GM19351 (cell line): ENCODE results near the gene ZNF423.

Source experiments
- ATAC-seq: cut with Tn5 transposase; IDR thresholded peaks from one replicate; pipeline ENCODE4 v1.9.1; 2021; ENCODE audit warnings: mild to moderate bottlenecking, moderate library complexity; ENCODE audit not compliant: unreplicated experiment

Gene ZNF423

GRCh38 chr16:49502136-49502881 is 353.6 kb downstream of the ZNF423 start:
- no peak for ATAC-seq

- ATAC-seq, result no peak
These were observed 355.9 kb downstream of the ZNF423 start for GRCh38 chr16:49499869-49500610.

- ATAC-seq, result no peak
These were observed 356.5 kb downstream of the ZNF423 start for GRCh38 chr16:49499414-49499785.

GRCh38 chr16:49498666-49499413 is 357.1 kb downstream of the ZNF423 start:
- ATAC-seq, result no peak

DNA sequence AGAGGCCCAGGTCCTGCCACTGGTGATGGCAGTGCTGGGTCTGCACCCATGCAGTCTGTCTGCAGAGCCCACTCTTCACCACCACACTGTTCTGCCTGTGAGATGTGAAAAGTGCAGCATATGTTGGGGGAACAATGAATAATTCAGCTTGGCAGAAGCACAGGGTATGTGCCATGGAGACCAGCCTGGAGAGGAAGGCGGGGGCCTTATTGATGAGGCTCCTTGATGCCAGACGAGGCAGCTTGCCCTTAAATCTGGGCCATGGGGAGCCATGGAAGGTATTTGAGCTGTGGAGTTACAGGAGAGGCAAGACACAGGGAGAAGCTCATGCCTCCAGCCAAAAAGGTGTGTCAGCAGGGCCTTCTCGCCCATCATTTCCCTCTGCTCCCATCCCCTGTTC is 357.6 kb downstream of the ZNF423 start:
- ATAC-seq, result no peak

- no peak for ATAC-seq
These were observed 358.4 kb downstream of the ZNF423 start for GRCh38 chr16:49497466-49497865.

DNA sequence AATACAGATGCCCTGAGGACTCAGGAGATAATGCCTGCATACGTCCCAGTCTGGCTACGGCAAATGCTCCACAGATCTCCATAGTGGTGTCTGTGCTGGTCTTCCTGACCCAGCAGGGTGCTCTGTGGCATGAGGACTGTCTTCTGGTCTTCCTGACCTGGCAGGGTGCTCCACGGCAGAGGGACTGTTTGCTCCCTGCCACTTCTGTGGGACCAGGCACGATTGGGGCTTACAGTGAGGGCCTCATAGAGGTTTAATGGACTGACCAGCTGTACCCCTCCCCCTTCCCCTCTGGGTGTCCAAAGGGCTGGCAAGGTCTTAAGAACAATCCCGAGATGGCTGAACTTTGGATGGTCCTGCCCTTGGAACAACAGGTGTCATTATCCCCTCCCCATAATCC is 359.3 kb downstream of the ZNF423 start:
- ATAC-seq, result no peak

GRCh38 chr16:49495596-49496355 is 360.1 kb downstream of the ZNF423 start:
- ATAC-seq, result no peak

DNA sequence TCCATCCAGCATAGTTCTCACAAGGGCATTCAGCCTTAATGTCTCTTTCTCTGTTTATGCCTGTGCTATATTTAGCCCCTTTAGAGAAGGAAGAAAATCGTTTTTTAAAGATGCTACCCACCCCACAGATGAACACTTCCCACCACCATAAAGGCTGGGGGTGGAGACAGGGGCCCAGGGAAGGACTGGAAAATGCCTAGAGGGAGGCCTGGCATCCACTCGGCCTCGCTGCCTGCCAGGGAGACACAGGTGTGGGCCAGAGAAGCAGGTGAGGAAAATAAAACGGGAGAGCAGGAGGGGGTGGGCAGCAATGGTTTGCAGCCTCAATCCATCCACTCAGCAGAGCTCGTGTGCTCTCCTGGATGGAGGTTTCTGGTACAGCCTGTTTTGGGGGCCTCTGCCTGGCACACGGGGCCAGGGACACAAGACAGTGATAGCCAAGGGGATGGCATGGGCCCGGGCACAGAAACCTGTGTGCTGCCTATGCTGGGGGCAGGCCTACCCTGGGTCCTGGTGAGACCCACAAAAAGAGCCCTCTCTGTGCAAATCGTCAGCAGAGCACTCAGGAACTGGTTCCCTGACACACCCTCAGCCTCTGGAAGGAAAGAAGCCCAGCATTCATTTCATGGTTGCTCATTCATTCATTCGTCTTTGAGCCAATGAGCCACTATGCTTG is 360.9 kb downstream of the ZNF423 start:
- no peak for ATAC-seq

- ATAC-seq, result no peak
These were observed 361.4 kb downstream of the ZNF423 start for GRCh38 chr16:49494474-49494873.

GRCh38 chr16:49493836-49494235 is 362.1 kb downstream of the ZNF423 start:
- no peak for ATAC-seq

- ATAC-seq, result no peak
These were observed 362.9 kb downstream of the ZNF423 start for GRCh38 chr16:49492896-49493626.

DNA sequence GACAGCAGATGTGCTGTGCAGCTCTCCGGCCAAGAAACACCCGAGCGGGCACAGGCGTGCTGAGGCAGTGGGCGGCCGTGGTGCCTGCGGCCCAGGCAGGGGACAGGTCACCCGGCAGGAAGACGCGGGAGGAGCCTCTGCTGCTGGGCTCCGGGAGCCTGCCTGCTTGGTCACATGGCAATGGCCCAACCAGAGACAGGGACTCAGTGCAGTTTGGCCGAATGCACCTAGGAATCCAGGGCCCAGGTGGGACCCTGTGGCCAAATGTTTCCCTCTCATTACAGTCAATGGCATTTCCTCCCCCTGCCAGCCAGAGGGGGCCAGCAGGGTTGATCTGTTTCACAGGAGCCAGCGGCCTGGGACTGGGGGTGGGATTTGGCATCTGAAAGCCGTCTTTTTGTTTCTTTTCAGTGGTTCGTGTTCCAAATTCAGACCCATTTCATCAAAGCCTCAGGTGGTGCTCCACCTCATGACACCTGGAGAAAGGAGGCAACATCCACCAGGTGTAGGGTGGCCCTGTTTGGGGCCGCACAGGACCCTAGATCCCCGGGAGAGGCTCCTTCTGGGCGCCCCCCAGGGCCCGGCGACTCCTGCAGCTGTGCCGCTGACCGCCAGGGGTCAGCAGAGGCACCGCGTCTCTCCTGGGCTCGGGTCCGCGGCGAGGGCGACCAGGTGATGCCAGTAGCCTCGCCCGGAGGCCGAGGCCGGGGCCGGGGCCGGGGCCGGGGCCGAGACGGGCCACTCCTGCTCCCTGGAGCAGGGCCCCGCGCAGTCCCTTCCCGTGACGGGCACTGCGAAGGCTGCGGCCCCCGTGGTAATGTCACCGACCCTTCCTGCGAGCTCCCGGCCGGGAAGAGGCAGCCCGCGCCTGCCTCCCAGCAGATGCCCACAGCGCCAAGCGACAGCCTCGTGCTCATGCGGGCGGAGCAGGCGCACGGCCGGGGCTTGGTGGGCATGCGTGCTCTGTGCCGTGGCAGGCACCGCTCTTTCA is 363.8 kb downstream of the ZNF423 start:
- ATAC-seq, result no peak

DNA sequence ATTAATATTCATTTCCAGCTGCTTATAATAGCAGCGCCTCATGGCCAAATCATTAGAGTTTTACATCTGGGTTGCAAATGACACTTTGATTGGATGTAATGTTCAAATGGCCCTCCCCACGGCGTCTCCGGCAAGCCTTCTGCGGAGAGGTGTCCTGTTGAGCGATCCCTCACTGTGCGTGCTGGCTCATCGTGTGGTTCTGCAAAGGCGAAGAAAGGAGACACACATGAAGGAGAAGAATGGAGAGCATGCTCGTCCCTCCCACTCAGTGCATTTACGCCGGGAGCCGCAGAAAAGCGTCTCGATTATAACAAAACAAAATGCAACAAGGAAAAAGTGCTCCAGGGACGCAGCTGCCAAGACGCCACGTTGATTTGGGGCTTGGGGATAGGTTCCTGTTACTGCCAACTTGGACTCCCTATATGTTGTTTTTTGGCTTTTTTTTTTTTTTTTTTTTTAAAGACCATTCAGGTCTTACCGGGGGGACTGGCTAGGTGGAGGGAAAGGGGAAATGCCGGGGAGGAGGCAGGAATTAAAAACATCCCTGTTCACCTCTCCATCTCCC is 364.7 kb downstream of the ZNF423 start:
- no peak for ATAC-seq

DNA sequence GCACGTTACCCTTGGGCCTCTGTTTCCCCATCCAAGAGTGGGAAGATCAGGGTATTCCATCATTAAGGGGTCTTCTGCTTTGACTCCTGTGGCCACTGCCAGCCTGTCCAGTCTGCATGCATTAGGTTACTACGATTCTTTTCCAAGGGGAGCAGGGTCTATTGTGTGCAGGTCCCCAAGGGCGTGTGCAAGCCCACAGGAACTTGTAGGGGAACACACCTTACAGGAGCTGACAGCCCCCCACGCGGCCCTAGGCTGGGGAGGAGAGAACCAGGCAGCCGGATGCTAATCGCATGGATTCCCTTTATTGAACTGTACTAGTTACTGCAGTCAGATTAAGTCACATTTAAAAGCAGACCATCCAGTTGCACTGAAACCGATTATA is 365.6 kb downstream of the ZNF423 start:
- no peak for ATAC-seq

DNA sequence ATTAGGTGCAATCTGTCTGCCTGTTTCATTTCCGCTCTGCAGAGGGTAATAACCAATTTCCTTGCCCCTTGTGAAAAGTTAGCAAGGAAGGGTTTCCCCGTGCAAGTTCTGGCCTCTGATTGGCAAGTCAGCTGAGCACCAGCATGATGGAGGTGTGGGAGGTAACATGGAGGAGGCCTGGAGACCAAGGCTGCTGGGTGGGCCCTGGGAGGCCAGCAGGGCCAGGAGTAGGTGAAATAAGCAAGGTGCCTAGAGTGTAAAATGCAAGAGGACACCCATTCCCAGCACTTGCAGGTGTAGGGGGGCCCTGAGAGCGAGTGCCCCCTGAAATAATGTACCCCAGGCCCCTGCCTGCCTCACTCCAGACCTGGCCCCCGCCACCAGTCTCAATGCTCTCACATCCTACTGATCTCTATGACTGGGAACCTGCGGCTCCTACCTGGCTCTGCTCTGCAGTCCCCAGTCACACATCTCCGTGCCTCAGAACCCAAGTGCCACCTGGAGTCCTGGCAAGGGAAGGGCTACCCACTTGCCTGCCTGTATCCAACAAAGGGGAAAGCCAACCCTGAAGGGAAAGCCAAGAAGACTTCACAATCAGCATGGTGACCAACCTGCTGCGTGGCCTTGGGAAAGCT is 366.1 kb downstream of the ZNF423 start:
- no peak for ATAC-seq

DNA sequence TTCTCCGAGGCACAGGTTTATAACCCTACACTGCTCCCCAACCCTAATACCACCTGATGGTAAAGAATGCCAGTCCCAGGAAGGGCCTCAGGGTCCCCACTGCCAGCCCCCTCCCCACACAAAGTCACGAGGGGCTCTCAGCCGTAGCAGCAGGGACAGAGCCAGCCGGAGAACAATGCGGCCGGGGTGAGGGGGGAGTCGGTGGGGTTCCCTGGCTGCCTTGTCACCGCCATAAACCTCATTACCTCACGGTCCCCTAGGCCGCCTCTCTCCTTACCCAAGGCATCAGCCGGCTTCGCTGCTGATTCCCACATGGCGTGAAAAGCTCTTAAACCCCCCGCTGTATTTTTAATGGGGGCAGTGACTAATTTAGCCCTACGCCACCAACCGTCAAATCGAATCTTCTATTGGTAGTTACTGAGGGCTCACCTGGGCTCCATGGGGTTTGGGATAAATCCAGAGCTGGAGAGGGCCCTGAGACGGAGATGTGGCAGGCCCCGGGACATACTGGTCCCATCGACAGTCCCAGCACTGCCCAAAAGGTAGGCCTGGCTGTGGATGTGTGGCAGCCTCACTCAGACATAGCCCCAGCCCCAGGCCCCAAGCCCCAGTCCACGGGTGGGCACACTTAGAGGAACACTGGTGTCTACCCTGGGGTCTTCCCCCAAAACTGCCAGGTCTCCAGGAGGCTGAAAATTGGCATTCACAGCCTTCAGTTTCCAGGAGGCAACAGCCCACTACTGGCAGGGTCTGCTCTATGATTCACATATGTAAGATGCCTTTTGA is 367.0 kb downstream of the ZNF423 start:
- ATAC-seq, result no peak
